Esophagus (tissue), 2 donors: ENCODE measurements around the gene TP73. TPM values are rescaled to one million over a fixed set of nuclear protein-coding genes. Genes with fewer than 3 reads are reported as not detected.

Experiments used
- H3K27ac ChIP-seq, 2 donors: one replicate each; pipeline ENCODE4 v1.5.1; 2013; ENCODE audit warnings: low read depth in 2 of 2, mild to moderate bottlenecking in 2 of 2, inconsistent platforms in 1 of 2, low read length in 1 of 2, moderate library complexity in 1 of 2
- H3K27me3 ChIP-seq, 2 donors: one replicate each; pipeline ENCODE4 v1.6.1; 2013; ENCODE audit warnings: low read length in 2 of 2, control low read depth in 1 of 2, mild to moderate bottlenecking in 1 of 2; ENCODE audit not compliant: insufficient read depth in 2 of 2, control insufficient read depth in 1 of 2
- H3K36me3 ChIP-seq, 2 donors: one replicate each; pipeline ENCODE4 v1.6.1; 2013; ENCODE audit warnings: low read length in 1 of 2; ENCODE audit not compliant: control insufficient read depth in 2 of 2, insufficient read depth in 2 of 2
- H3K4me1 ChIP-seq, 2 donors: one replicate each; pipeline ENCODE4 v1.6.1; 2013; ENCODE audit warnings: low read length in 1 of 2; ENCODE audit not compliant: control insufficient read depth in 2 of 2, insufficient read depth in 2 of 2
- H3K4me3 ChIP-seq, 2 donors: one replicate each; pipeline ENCODE4 v1.5.1; 2013; ENCODE audit warnings: low read length in 2 of 2, mild to moderate bottlenecking in 2 of 2, low read depth in 1 of 2, moderate library complexity in 1 of 2
- H3K9me3 ChIP-seq, 2 donors: one replicate each; pipeline ENCODE4 v1.6.1; 2013; ENCODE audit warnings: mild to moderate bottlenecking in 2 of 2, low read depth in 1 of 2, low read length in 1 of 2, moderate library complexity in 1 of 2; ENCODE audit not compliant: control insufficient read depth in 2 of 2, insufficient read depth in 1 of 2
- WGBS, 2 donors: extraction: QIAGEN DNeasy Blood & Tissue Kit; methylation state at CpG; one replicate each; pipeline ENCODE4 v1.1.7; 2013; 5-methylcytosine and 5-hydroxymethylcytosine counted together
- polyA plus RNA-seq, 2 donors: library from polyadenylated mRNA; stranded (reverse); fragments of 200-250 nt; gene quantifications; one replicate each; pipeline ENCODE4 v1.2.3, GENCODE V29; 2013
- donor health status: healthy with polysubstance abuse.
- donor health status: Bipolar disorder and iron deficiency.

The TP73 gene
- polyA plus RNA-seq, 2 donors: 3.5 to 6.0 TPM

DNA sequence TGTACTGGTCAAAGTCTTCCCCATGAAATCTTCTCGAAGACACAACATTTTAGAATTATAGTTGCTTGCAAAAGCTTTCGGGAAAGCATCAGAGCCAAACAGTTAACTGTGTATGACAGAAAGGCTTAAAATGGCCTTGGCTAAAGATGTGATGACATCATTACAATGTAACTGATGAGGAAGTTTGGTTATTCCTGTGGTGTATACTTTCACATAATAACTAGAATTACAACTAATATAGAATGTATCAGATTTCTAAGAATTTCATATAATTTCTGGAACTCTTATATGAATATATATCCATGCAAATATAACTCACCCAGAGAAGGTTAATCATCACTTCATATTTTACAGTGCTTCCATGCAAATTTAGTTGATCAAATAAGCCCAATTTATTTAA lies 8.4 kb downstream of the TP73 start:
- 70 to 73% methylated on average over 2 of the region's 2 CpGs for WGBS, 2 donors
- Histone ChIP-seq H3K27ac (no peak overlapping the region), H3K4me3 (no peak overlapping the region), H3K27me3 (no peaks in the 10 kb centered on the region), H3K4me1 (peaks cover 0 to 5% of the 10 kb centered on the region in 2 donors), H3K9me3 (no peaks in the 10 kb centered on the region), H3K36me3 (no peaks in the 10 kb centered on the region)

DNA sequence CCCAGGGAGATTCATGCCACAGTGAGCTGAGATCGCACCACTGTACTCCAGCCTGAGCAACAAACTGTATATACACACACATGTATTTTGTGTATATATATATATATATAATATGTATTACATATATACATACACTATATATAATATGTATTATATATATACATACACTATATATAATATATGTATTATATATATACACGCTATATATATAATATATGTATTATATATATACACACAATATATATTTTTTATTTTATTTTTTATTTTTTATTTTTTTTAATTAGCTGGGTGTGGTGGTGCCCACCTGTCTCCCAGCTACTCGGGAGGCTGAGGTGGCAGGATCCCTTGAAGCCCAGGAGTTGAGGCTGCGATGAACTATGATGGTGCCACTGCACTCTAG lies 9.3 kb downstream of the TP73 start:
- H3K4me3 ChIP-seq: no peak overlapping the region
- no peaks in the 10 kb centered on the region for H3K27me3 ChIP-seq
- no peaks in the 10 kb centered on the region for H3K9me3 ChIP-seq
- H3K27ac ChIP-seq: no peak overlapping the region
- H3K36me3 ChIP-seq: no peaks in the 10 kb centered on the region
- peaks cover 0 to 5% of the 10 kb centered on the region in 2 donors for H3K4me1 ChIP-seq
- whole genome bisulfite sequencing, 2 donors: 94 to 95% methylated on average over 4 of the region's 4 CpGs

DNA sequence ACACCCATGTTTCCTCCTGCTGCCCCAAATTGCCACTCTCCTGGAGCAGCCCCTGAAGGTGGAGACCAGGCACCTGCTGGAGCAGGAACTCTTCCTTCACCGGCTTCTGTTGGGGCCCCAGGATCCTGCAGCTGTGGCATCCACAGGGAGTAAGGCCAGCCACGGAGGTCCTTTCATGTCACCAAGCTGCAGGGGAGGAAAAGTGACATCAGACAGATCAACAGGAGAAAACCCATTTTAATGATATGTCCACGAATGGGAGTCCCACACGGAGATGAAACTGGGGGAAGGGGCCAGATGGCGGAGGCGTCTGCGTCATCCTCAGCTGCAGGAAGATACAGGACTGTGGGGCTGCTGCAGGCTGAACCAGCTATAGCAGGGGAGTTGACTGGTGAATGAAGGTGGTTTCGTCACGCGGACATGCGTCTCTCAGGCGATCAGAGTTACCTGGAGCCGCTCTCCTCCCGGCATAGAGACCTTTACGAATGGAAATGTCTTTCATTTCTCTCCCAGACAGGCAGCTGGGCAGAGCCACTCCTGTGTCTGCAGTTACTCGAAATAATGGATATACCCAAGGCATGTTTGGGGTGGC lies 9.9 kb downstream of the TP73 start:
- Histone ChIP-seq H3K4me1 (peaks cover 0 to 5% of the 10 kb centered on the region in 2 donors), H3K36me3 (no peaks in the 10 kb centered on the region), H3K27me3 (no peaks in the 10 kb centered on the region), H3K27ac (no peak overlapping the region), H3K4me3 (no peak overlapping the region), H3K9me3 (no peaks in the 10 kb centered on the region)
- 89% methylated on average over 16 of the region's 16 CpGs for WGBS, 2 donors

DNA sequence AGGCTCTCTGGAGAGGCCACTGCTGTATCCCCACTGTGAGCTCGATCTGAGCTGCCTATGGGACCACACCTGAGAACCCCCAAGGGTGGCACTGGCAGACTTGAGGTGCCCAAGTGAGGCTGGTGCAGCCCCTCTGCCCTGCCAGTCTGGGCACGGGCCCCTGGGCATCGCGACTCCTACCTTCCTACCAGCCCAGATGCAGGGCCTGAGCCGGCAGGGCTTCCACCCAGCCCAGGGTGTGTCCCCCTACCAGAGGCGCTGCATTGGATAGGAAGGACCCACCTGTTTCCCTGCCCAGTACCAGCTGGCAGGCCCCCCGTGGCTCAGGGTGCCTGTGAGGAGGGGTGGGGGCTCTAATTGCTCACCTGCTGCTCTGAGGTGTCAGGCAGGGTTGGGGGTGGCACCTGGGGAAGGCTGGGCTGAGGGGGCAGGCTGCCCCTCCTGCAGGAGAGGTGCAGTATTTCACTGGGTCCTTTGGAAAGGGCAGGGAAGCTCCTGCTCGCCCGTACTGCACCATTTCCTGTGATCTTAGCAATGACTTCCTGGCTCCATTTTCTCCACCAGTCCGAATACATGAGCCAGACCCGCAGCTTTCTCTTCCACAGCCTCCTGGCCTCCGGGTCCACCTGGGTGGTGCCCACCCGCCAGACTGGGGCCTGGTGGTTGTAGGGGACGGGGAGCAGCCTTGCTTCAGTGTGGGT lies 11.8 kb downstream of the TP73 start:
- Histone ChIP-seq H3K27ac (no peak overlapping the region), H3K4me1 (peaks cover 2 to 11% of the 10 kb centered on the region in 2 donors), H3K9me3 (no peaks in the 10 kb centered on the region), H3K4me3 (no peak overlapping the region), H3K27me3 (no peaks in the 10 kb centered on the region), H3K36me3 (no peaks in the 10 kb centered on the region)
- 82 to 83% methylated on average over 14 of the region's 14 CpGs for WGBS, 2 donors

DNA sequence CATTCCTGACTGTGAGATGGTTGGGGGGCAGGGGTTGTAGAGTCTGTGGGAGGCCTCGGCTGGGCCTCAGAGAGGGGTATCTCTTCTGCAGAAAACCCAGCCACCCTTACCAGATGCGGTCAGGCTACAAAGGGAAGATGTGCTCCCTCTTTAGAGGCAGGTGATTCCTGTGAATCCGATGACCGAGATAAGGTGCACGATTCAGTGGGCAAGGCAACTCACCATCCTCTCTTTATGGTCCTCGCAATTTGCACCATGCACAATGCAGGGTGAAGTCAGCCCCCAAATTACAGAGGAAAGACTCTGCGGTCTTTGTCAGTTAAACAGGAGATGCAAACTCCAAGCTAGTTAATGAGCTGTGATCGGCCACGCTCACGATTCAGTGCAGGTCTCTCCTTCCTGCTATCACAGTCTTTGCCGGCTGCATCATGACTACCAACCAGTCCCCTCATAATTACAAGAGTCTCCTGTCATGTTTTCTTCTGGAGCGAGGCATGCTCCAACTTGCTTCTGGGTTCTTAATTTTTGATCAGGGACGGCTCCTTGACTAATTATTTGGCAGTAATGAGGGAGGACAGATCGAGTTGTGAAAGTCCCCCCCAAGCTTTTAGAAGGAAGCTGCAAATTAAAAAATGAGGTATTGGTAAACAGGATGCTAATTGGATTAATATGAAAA lies 12.5 kb downstream of the TP73 start:
- no peaks in the 10 kb centered on the region for H3K27me3 ChIP-seq
- H3K36me3 ChIP-seq: no peaks in the 10 kb centered on the region
- H3K9me3 ChIP-seq: no peaks in the 10 kb centered on the region
- H3K4me3 ChIP-seq: no peak overlapping the region
- 70 to 74% methylated on average over 14 of the region's 14 CpGs for WGBS, 2 donors
- peaks cover 2 to 12% of the 10 kb centered on the region in 2 donors for H3K4me1 ChIP-seq
- H3K27ac ChIP-seq: no peak overlapping the region

DNA sequence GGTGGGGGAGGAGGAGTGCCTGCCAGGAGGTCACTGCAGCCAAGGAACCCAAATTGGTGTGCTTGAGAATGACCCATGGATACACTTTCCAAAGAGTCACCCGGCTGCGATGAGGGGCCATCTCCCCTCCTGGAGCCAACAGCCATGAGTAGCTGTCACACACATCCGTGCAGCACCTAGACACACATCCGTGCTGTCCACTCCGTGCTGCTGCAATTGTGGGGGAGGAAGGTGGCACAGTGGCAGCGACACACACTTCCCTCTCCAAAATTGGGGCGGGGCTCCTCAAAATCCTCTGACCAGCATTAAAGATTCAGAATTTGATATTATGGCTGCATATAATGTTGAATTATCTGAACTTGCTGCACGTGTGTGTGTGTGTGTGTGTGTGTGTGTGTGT lies 15.8 kb downstream of the TP73 start:
- Histone ChIP-seq H3K36me3 (no peaks in the 10 kb centered on the region), H3K27ac (no peak overlapping the region), H3K4me1 (peaks cover 5 to 20% of the 10 kb centered on the region in 2 donors), H3K27me3 (no peaks in the 10 kb centered on the region), H3K4me3 (no peak overlapping the region), H3K9me3 (no peaks in the 10 kb centered on the region)
- 77 to 78% methylated on average over 8 of the region's 8 CpGs for WGBS, 2 donors

DNA sequence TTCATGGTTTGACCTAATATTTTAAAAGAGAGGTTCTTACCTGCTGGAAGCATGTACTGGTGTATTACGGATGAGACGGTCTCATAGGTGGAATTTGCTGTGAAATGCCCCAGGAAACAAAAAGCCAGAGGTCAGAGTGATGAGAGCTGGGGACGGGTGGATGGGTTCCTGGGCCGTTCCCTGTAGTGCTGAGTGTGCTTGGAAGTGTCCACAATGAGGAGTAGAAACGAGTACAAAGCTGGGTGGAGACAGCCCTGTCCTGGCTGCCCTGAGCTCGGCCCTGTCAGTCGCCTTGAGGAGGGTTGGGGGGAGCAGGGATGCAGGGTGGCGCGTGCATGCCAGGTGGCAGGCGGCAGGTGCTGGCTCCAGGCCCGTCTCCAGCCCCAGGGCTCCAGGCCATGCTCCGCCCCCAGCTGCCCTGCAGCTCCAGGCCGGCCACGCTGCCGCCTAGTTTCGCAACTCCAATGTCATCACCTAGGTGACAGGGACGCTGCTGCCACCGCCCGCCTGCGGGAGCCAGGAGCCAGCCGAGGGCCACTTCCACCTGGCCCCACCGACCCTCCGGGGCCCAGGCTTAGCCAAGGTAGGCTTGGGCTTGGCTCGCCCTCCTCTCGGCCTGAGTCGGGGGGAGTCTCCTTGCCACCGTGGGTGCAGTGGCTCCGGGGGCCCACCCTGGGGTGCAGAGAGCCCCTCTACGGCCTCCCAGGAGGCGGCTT lies 16.4 kb downstream of the TP73 start:
- H3K27ac ChIP-seq: no peak overlapping the region
- H3K4me1 ChIP-seq: peaks cover 5 to 20% of the 10 kb centered on the region in 2 donors
- no peaks in the 10 kb centered on the region for H3K9me3 ChIP-seq
- WGBS, 2 donors: 25 to 27% methylated on average over 28 to 30 of the region's 30 CpGs
- H3K36me3 ChIP-seq: no peaks in the 10 kb centered on the region
- H3K4me3 ChIP-seq: no peak overlapping the region
- no peaks in the 10 kb centered on the region for H3K27me3 ChIP-seq

DNA sequence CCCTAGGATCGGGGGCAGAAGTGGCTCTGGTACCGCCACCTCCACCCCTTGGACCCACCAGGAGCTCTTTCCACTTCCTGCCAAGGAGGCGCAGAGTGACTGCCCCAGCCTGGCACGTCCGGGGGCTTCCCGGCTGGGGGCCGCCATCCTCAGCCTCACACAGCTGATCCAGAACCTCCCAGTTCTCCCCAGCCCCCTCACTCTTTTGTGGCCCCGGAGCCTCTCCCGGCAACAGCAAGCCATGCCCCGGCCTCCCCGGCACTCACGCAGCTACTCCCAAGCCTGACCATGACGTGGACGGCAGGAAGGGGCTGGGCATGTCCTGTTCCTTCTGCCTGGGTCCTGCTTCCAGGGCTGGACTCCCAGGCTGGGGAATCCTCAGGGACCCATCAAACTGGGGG lies 17.1 kb downstream of the TP73 start:
- no peaks in the 10 kb centered on the region for H3K36me3 ChIP-seq
- no peaks in the 10 kb centered on the region for H3K9me3 ChIP-seq
- WGBS, 2 donors: 66 to 76% methylated on average over 14 of the region's 14 CpGs
- no peak overlapping the region for H3K27ac ChIP-seq
- peaks cover 5 to 23% of the 10 kb centered on the region in 2 donors for H3K4me1 ChIP-seq
- H3K4me3 ChIP-seq: no peak overlapping the region
- no peaks in the 10 kb centered on the region for H3K27me3 ChIP-seq

DNA sequence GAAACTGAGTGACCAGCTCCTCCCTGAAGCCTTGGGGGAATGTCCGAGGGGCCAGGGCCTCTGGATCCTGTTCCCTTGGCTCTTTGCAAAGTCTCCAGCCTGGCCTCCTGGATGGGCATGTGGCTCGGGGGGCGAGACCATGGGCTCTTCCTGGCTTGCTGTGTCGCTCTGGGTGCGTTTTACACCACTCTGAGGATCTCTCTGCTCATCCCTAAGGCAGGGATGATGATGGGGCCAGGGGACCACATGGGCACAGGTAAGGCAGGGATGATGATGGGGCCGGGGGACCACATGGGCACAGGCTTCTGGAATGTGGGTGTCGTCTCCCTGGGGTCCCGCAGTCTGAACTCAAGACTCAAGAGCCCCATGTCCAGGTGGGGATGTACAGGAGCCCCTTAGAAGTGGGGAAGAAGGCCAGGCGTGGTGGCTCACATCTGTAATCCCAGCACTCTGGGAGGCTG lies 17.7 kb downstream of the TP73 start:
- no peaks in the 10 kb centered on the region for H3K36me3 ChIP-seq
- no peaks in the 10 kb centered on the region for H3K27me3 ChIP-seq
- H3K9me3 ChIP-seq: no peaks in the 10 kb centered on the region
- 87 to 94% methylated on average over 9 of the region's 9 CpGs for WGBS, 2 donors
- peaks cover 5 to 22% of the 10 kb centered on the region in 2 donors for H3K4me1 ChIP-seq
- no peak overlapping the region for H3K27ac ChIP-seq
- H3K4me3 ChIP-seq: no peak overlapping the region
